ENCODE measurements around the gene PGM3. TPM values are rescaled to one million over a fixed set of nuclear protein-coding genes. Genes with fewer than 3 reads are reported as not detected.

PGM3 gene
- polyA plus RNA-seq, 3 donors = 4.0 to 4.8 (median 4.6) TPM

DNA sequence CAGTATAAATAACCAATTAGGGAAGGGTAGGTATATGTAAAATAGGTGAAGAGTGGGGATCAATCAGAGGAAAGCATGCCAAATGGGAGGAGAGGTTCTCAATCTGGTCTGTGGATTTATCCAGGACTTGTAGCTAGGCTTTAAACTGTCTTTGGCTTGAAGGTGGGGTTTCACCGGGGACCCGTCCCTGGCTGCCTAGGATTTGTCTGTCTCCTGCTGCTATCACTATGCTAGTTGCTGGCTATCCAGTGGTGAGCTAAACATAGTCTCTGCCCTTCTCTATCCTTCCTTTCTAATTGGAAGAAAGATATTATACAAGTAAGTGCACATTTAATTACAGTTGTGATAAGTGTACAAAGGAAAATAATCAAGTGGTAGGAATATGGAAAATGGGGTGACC lies 66.8 kb downstream of the PGM3 start:
- Histone ChIP-seq H3K27ac (ENCODE audit: low read depth in 1 of 2, low read length in 2 of 2) (no peak overlapping the region), H3K4me2 (replicated peaks; ENCODE audit: extremely low read depth, low read length, poor library complexity, severe bottlenecking) (no peak overlapping the region), H2AFZ (ENCODE audit: insufficient read depth, low read depth, low read length, poor library complexity, severe bottlenecking) (no peak overlapping the region), H3K4me1 (ENCODE audit: control insufficient read depth in 1 of 2, insufficient read depth in 2 of 2, low read length in 2 of 2) (no peaks in the 10 kb centered on the region), H3K9ac (ENCODE audit: insufficient read depth, low read length, poor library complexity, severe bottlenecking) (no peak overlapping the region), H3K36me3 (replicated peaks in 1 of 2; ENCODE audit: control insufficient read depth in 1 of 2, insufficient read depth in 2 of 2, low read length in 2 of 2) (peaks cover 79 to 97% of the 10 kb centered on the region in 2 donors), H3K4me3 (replicated peaks in 1 of 3; ENCODE audit: low read depth in 2 of 3, low read length in 3 of 3) (no peak overlapping the region), H3K27me3 (ENCODE audit: control insufficient read depth in 2 of 2, insufficient read depth in 2 of 2, low read length in 2 of 2) (no peaks in the 10 kb centered on the region), H3K79me2 (ENCODE audit: insufficient read depth, low read length) (no peaks in the 10 kb centered on the region), H4K20me1 (ENCODE audit: insufficient read depth, low read length) (no peaks in the 10 kb centered on the region), H3K9me3 (replicated peaks in 1 of 2; ENCODE audit: control insufficient read depth in 1 of 2, insufficient read depth in 1 of 2, low read length in 2 of 2) (no peaks in the 10 kb centered on the region)
- no CpG with 5 or more reads among the region's 2 CpGs for WGBS (ENCODE audit: insufficient coverage)
- Mint-ChIP-seq H3K4me1 (peaks cover 5% of the 10 kb centered on the region), H3K4me3 (no peak overlapping the region), H3K27ac (no peak overlapping the region), H3K9me3 (no peaks in the 10 kb centered on the region), H3K36me3 (peaks cover 70 to 77% of the 10 kb centered on the region in 2 donors), H3K27me3 (ENCODE audit: low read depth in 3 of 3) (no peaks in the 10 kb centered on the region)
- TF ChIP-seq, protein P1, sequence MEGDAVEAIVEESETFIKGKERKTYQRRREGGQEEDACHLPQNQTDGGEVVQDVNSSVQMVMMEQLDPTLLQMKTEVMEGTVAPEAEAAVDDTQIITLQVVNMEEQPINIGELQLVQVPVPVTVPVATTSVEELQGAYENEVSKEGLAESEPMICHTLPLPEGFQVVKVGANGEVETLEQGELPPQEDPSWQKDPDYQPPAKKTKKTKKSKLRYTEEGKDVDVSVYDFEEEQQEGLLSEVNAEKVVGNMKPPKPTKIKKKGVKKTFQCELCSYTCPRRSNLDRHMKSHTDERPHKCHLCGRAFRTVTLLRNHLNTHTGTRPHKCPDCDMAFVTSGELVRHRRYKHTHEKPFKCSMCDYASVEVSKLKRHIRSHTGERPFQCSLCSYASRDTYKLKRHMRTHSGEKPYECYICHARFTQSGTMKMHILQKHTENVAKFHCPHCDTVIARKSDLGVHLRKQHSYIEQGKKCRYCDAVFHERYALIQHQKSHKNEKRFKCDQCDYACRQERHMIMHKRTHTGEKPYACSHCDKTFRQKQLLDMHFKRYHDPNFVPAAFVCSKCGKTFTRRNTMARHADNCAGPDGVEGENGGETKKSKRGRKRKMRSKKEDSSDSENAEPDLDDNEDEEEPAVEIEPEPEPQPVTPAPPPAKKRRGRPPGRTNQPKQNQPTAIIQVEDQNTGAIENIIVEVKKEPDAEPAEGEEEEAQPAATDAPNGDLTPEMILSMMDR (IDR thresholded peaks at IDR 0.05) = no peak
- no peak for DNase-seq
- intact Hi-C loops (cut with micrococcal nuclease) = no loop called here

- Histone ChIP-seq H4K20me1 (ENCODE audit: insufficient read depth, low read length) (no peaks in the 10 kb centered on the region), H3K36me3 (replicated peaks in 1 of 2; ENCODE audit: control insufficient read depth in 1 of 2, insufficient read depth in 2 of 2, low read length in 2 of 2) (peaks cover 81 to 97% of the 10 kb centered on the region in 2 donors), H3K27ac (ENCODE audit: low read depth in 1 of 2, low read length in 2 of 2) (no peak overlapping the region), H3K9me3 (replicated peaks in 1 of 2; ENCODE audit: control insufficient read depth in 1 of 2, insufficient read depth in 1 of 2, low read length in 2 of 2) (no peaks in the 10 kb centered on the region), H3K79me2 (ENCODE audit: insufficient read depth, low read length) (no peaks in the 10 kb centered on the region), H3K4me3 (replicated peaks in 1 of 3; ENCODE audit: low read depth in 2 of 3, low read length in 3 of 3) (no peak overlapping the region), H3K4me1 (ENCODE audit: control insufficient read depth in 1 of 2, insufficient read depth in 2 of 2, low read length in 2 of 2) (no peaks in the 10 kb centered on the region), H2AFZ (ENCODE audit: insufficient read depth, low read depth, low read length, poor library complexity, severe bottlenecking) (no peak overlapping the region), H3K27me3 (ENCODE audit: control insufficient read depth in 2 of 2, insufficient read depth in 2 of 2, low read length in 2 of 2) (no peaks in the 10 kb centered on the region), H3K4me2 (replicated peaks; ENCODE audit: extremely low read depth, low read length, poor library complexity, severe bottlenecking) (no peak overlapping the region), H3K9ac (ENCODE audit: insufficient read depth, low read length, poor library complexity, severe bottlenecking) (no peak overlapping the region)
- intact Hi-C loops (cut with micrococcal nuclease) = no loop called here
- Mint-ChIP-seq H3K9me3 (no peaks in the 10 kb centered on the region), H3K27ac (no peak overlapping the region), H3K36me3 (peaks cover 70 to 78% of the 10 kb centered on the region in 2 donors), H3K4me3 (no peak overlapping the region), H3K27me3 (ENCODE audit: low read depth in 3 of 3) (no peaks in the 10 kb centered on the region), H3K4me1 (peaks cover 4% of the 10 kb centered on the region)
- TF ChIP-seq, protein P1 (IDR thresholded peaks at IDR 0.05) = no peak
- DNase-seq = no peak
Observed at GRCh38 chr6:83125425-83125824, 67.6 kb downstream of the PGM3 start.

All from CD14-positive monocyte (primary cell).